K562 (cell line): ENCODE measurements around the gene CCDC159. TPM values are rescaled to one million over a fixed set of nuclear protein-coding genes. Genes with fewer than 3 reads are reported as not detected.
A peak's percentile ranks its signal among the peaks of the same experiment; 100 is the strongest.

Experiments used
- GATAD2B ChIP-seq: fragments of 450-650 bp; IDR thresholded peaks from 2 replicates; pipeline ENCODE4 v1.6.1; 2017; ENCODE audit warnings: mild to moderate bottlenecking, borderline replicate concordance
- MCM5 ChIP-seq: fragments of 450-650 bp; IDR thresholded peaks from 2 replicates; pipeline ENCODE4 v1.6.1; 2016; ENCODE audit warnings: low read depth
- MLLT1 ChIP-seq, 2 experiments: fragments of 450-650 bp; IDR thresholded peaks; 2 replicates each; pipeline ENCODE4 v1.6.1; 2016
- MYNN ChIP-seq, 2 experiments: sonication (generic); formaldehyde crosslinking in 1 of 2; IDR thresholded peaks; 2 replicates each; pipeline versions ENCODE4 v1.5.0 to v1.6.1; 2016 to 2020; ENCODE audit warnings: antibody characterized with exemption in 1 of 2, missing genetic modification reagents in 1 of 2
- PTBP1 ChIP-seq: fragments of 200-400 bp; formaldehyde crosslinking; IDR thresholded peaks from 2 replicates; pipeline ENCODE4 v1.6.1; 2017; ENCODE audit warnings: low read depth, low read length
- XRCC4 ChIP-seq: IDR thresholded peaks from one replicate; pipeline ENCODE4 v1.6.1; 2011; ENCODE audit not compliant: insufficient read depth, insufficient read length; ENCODE audit errors: extremely low read depth
- ZNF282 ChIP-seq: sonication (generic); formaldehyde crosslinking; IDR thresholded peaks from 2 replicates; pipeline ENCODE4 v1.8.1; 2023; ENCODE audit warnings: missing genetic modification reagents
- ZNF551 ChIP-seq: fragments of 250-450 bp; sonication (Bioruptor Pico); IDR thresholded peaks from 2 replicates; pipeline ENCODE4 v1.5.0; 2021; ENCODE audit warnings: mild to moderate bottlenecking, moderate library complexity
- polyA plus RNA-seq, 8 experiments: library from polyadenylated mRNA; depleted of rRNA in 4 of 8; stranded (reverse) in 5 of 8; unstranded in 3 of 8; fragments of >200 nt; fragmentation: Nextera tagmentation in 2 of 8; fragmentation: Illumina TruSeq in 1 of 8; extraction: Ambion mirVana in 2 of 8; extraction: Trizol in 1 of 8; gene quantifications; 2 replicates each; pipeline versions ENCODE4 v1.2.1 to v1.2.3, GENCODE V29; 2011 to 2014; ENCODE audit warnings: inconsistent platforms in 1 of 8, missing spikeins in 1 of 8
- total RNA-seq, 7 experiments: library from RNA; depleted of rRNA in 6 of 7; stranded (reverse); fragments of >200 nt in 6 of 7; fragmentation: Illumina TruSeq in 2 of 7; extraction: Trizol in 2 of 7; gene quantifications; 2 replicates each; pipeline versions ENCODE4 v1.2.1 to v1.2.3, GENCODE V29; 2011 to 2021; ENCODE audit warnings: low replicate concordance in 1 of 7
- TF ChIP-seq, protein P1 (sequence below): fragments of 200-600 bp; sonication (generic); IDR thresholded peaks from one replicate; pipeline ENCODE4 v1.6.1; 2012; ENCODE audit warnings: mild to moderate bottlenecking, low read depth, low read length, inconsistent platforms
- TF ChIP-seq, protein P2 (sequence below): IDR thresholded peaks from 2 replicates; pipeline ENCODE4 v1.6.1; 2012; ENCODE audit warnings: low read depth, low read length, improper control_type of control experiment, borderline replicate concordance
- TF ChIP-seq, protein P3 (sequence below): sonication (generic); formaldehyde crosslinking; IDR thresholded peaks from 2 replicates; pipeline ENCODE4 v1.8.0; 2022; ENCODE audit warnings: missing genetic modification reagents, mild to moderate bottlenecking, moderate library complexity, borderline replicate concordance

The CCDC159 gene
- total and polyA plus RNA-seq, 9 of the 15 experiments (the other 6 are each of a cell fraction or from before 2014, with no cell fraction given) = 0.68 to 10.1 (median 4.7) TPM

DNA sequence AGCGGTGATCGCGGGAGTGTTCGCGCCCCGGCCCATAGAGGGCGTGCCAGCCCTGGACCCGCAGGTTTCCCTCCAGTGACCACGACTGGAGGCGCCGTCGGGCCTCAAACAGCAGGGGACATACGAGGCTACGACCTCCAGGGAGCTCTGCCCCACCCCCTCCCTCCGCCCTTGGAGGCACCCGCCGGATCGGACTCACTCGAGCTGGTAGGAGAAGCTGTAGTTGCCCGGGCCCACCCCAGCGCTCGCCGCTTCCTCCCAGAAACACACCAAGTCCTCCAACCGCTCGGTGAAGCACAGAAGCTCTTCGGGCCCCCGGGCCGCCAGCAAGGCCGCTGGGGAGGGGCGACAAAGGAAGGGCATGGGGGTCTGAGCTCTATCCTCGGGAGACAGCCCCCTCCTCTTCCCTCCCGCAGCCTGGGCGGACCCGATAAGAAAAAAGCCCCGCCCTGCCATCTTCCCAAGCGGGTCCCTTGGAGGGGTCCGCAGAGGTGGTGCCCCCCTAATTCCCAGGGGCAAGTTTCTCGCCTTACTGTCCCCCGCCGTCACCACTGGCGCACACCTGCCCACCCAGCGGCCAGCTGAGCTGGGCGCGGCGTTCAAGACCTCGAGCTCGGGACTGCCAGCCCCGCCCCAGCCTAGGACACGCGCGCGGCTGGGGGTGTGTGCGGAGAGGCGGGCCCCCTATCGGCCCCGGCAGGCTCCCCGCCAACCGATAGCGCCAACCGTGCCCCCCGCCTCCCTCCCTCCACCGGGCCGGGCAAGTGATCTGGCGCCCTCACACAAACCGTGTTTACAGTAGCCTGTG, 36.8 kb downstream of the CCDC159 start (continued):
- TF ChIP-seq, protein P1, sequence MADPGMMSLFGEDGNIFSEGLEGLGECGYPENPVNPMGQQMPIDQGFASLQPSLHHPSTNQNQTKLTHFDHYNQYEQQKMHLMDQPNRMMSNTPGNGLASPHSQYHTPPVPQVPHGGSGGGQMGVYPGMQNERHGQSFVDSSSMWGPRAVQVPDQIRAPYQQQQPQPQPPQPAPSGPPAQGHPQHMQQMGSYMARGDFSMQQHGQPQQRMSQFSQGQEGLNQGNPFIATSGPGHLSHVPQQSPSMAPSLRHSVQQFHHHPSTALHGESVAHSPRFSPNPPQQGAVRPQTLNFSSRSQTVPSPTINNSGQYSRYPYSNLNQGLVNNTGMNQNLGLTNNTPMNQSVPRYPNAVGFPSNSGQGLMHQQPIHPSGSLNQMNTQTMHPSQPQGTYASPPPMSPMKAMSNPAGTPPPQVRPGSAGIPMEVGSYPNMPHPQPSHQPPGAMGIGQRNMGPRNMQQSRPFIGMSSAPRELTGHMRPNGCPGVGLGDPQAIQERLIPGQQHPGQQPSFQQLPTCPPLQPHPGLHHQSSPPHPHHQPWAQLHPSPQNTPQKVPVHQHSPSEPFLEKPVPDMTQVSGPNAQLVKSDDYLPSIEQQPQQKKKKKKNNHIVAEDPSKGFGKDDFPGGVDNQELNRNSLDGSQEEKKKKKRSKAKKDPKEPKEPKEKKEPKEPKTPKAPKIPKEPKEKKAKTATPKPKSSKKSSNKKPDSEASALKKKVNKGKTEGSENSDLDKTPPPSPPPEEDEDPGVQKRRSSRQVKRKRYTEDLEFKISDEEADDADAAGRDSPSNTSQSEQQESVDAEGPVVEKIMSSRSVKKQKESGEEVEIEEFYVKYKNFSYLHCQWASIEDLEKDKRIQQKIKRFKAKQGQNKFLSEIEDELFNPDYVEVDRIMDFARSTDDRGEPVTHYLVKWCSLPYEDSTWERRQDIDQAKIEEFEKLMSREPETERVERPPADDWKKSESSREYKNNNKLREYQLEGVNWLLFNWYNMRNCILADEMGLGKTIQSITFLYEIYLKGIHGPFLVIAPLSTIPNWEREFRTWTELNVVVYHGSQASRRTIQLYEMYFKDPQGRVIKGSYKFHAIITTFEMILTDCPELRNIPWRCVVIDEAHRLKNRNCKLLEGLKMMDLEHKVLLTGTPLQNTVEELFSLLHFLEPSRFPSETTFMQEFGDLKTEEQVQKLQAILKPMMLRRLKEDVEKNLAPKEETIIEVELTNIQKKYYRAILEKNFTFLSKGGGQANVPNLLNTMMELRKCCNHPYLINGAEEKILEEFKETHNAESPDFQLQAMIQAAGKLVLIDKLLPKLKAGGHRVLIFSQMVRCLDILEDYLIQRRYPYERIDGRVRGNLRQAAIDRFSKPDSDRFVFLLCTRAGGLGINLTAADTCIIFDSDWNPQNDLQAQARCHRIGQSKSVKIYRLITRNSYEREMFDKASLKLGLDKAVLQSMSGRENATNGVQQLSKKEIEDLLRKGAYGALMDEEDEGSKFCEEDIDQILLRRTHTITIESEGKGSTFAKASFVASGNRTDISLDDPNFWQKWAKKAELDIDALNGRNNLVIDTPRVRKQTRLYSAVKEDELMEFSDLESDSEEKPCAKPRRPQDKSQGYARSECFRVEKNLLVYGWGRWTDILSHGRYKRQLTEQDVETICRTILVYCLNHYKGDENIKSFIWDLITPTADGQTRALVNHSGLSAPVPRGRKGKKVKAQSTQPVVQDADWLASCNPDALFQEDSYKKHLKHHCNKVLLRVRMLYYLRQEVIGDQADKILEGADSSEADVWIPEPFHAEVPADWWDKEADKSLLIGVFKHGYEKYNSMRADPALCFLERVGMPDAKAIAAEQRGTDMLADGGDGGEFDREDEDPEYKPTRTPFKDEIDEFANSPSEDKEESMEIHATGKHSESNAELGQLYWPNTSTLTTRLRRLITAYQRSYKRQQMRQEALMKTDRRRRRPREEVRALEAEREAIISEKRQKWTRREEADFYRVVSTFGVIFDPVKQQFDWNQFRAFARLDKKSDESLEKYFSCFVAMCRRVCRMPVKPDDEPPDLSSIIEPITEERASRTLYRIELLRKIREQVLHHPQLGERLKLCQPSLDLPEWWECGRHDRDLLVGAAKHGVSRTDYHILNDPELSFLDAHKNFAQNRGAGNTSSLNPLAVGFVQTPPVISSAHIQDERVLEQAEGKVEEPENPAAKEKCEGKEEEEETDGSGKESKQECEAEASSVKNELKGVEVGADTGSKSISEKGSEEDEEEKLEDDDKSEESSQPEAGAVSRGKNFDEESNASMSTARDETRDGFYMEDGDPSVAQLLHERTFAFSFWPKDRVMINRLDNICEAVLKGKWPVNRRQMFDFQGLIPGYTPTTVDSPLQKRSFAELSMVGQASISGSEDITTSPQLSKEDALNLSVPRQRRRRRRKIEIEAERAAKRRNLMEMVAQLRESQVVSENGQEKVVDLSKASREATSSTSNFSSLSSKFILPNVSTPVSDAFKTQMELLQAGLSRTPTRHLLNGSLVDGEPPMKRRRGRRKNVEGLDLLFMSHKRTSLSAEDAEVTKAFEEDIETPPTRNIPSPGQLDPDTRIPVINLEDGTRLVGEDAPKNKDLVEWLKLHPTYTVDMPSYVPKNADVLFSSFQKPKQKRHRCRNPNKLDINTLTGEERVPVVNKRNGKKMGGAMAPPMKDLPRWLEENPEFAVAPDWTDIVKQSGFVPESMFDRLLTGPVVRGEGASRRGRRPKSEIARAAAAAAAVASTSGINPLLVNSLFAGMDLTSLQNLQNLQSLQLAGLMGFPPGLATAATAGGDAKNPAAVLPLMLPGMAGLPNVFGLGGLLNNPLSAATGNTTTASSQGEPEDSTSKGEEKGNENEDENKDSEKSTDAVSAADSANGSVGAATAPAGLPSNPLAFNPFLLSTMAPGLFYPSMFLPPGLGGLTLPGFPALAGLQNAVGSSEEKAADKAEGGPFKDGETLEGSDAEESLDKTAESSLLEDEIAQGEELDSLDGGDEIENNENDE = no peak
- TF ChIP-seq, protein P2, sequence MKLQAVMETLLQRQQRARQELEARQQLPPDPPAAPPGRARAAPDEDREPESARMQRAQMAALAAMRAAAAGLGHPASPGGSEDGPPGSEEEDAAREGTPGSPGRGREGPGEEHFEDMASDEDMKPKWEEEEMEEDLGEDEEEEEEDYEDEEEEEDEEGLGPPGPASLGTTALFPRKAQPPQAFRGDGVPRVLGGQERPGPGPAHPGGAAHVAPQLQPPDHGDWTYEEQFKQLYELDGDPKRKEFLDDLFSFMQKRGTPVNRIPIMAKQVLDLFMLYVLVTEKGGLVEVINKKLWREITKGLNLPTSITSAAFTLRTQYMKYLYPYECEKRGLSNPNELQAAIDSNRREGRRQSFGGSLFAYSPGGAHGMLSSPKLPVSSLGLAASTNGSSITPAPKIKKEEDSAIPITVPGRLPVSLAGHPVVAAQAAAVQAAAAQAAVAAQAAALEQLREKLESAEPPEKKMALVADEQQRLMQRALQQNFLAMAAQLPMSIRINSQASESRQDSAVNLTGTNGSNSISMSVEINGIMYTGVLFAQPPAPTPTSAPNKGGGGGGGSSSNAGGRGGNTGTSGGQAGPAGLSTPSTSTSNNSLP = no peak
- TF ChIP-seq PTBP1 (0 out of 2 replicates have a peak, but pooled peaks have one; percentile 35), MLLT1 (IDR thresholded peaks at IDR 0.05) (0 out of 4 replicates have a peak, but pooled peaks of 1 of the 2 experiments have one; percentile 13), GATAD2B (no peak), MCM5 (no peak), ZNF551 (CRISPR knock-in tag) (no peak), MYNN (IDR thresholded peaks at IDR 0.05) (peak; percentile 78), MYNN (CRISPR knock-in tag; IDR thresholded peaks at IDR 0.05) (no peak), XRCC4 (no peak), ZNF282 (CRISPR knock-in tag) (peak; percentile 59; the same call in 1 of the 2 replicates)
- TF ChIP-seq, protein P3, sequence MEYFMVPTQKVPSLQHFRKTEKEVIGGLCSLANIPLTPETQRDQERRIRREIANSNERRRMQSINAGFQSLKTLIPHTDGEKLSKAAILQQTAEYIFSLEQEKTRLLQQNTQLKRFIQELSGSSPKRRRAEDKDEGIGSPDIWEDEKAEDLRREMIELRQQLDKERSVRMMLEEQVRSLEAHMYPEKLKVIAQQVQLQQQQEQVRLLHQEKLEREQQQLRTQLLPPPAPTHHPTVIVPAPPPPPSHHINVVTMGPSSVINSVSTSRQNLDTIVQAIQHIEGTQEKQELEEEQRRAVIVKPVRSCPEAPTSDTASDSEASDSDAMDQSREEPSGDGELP (CRISPR knock-in tag) = peak; percentile 95
